ENCODE results near the gene RASGRP4.

The RASGRP4 gene

GRCh38 chr19:38448225-38448624 lies 22.2 kb upstream of the RASGRP4 start:
- Histone ChIP-seq H3K36me3 (ENCODE audit: control insufficient read depth in 2 of 2, insufficient read depth in 2 of 2, low read length in 2 of 2) (no peaks in the 10 kb centered on the region), H3K9me3 (ENCODE audit: control insufficient read depth in 2 of 2, low read length in 2 of 2) (no peaks in the 10 kb centered on the region), H3K4me1 (ENCODE audit: control insufficient read depth in 2 of 2, insufficient read depth in 2 of 2, low read length in 2 of 2) (no peaks in the 10 kb centered on the region), H3K27me3 (ENCODE audit: control insufficient read depth in 2 of 2, insufficient read depth in 2 of 2, low read length in 2 of 2) (no peaks in the 10 kb centered on the region), H3K9ac (ENCODE audit: low read depth in 1 of 2, low read length in 2 of 2) (no peak overlapping the region), H3K27ac (ENCODE audit: low read depth in 2 of 2, low read length in 2 of 2) (no peak overlapping the region), H3K4me3 (ENCODE audit: low read length in 2 of 2) (no peak overlapping the region)

GRCh38 chr19:38445362-38445761 lies 19.3 kb upstream of the RASGRP4 start:
- no peak overlapping the region for H3K27ac ChIP-seq (ENCODE audit: low read depth in 2 of 2, low read length in 2 of 2)
- no peaks in the 10 kb centered on the region for H3K36me3 ChIP-seq (ENCODE audit: control insufficient read depth in 2 of 2, insufficient read depth in 2 of 2, low read length in 2 of 2)
- H3K4me3 ChIP-seq (ENCODE audit: low read length in 2 of 2), result no peak overlapping the region
- H3K27me3 ChIP-seq (ENCODE audit: control insufficient read depth in 2 of 2, insufficient read depth in 2 of 2, low read length in 2 of 2), result no peaks in the 10 kb centered on the region
- H3K4me1 ChIP-seq (ENCODE audit: control insufficient read depth in 2 of 2, insufficient read depth in 2 of 2, low read length in 2 of 2), result no peaks in the 10 kb centered on the region
- no peaks in the 10 kb centered on the region for H3K9me3 ChIP-seq (ENCODE audit: control insufficient read depth in 2 of 2, low read length in 2 of 2)
- H3K9ac ChIP-seq (ENCODE audit: low read depth in 1 of 2, low read length in 2 of 2), result no peak overlapping the region

- Histone ChIP-seq H3K27ac (ENCODE audit: low read depth in 2 of 2, low read length in 2 of 2) (no peak overlapping the region), H3K27me3 (ENCODE audit: control insufficient read depth in 2 of 2, insufficient read depth in 2 of 2, low read length in 2 of 2) (no peaks in the 10 kb centered on the region), H3K4me3 (ENCODE audit: low read length in 2 of 2) (no peak overlapping the region), H3K4me1 (ENCODE audit: control insufficient read depth in 2 of 2, insufficient read depth in 2 of 2, low read length in 2 of 2) (no peaks in the 10 kb centered on the region), H3K9ac (ENCODE audit: low read depth in 1 of 2, low read length in 2 of 2) (no peak overlapping the region), H3K36me3 (ENCODE audit: control insufficient read depth in 2 of 2, insufficient read depth in 2 of 2, low read length in 2 of 2) (no peaks in the 10 kb centered on the region), H3K9me3 (ENCODE audit: control insufficient read depth in 2 of 2, low read length in 2 of 2) (no peaks in the 10 kb centered on the region)
Measured at GRCh38 chr19:38444026-38444425, 18.0 kb upstream of the RASGRP4 start.

GRCh38 chr19:38443458-38443999 lies 17.5 kb upstream of the RASGRP4 start:
- H3K27me3 ChIP-seq (ENCODE audit: control insufficient read depth in 2 of 2, insufficient read depth in 2 of 2, low read length in 2 of 2), result no peaks in the 10 kb centered on the region
- H3K4me1 ChIP-seq (ENCODE audit: control insufficient read depth in 2 of 2, insufficient read depth in 2 of 2, low read length in 2 of 2), result no peaks in the 10 kb centered on the region
- H3K36me3 ChIP-seq (ENCODE audit: control insufficient read depth in 2 of 2, insufficient read depth in 2 of 2, low read length in 2 of 2), result no peaks in the 10 kb centered on the region
- no peaks in the 10 kb centered on the region for H3K9me3 ChIP-seq (ENCODE audit: control insufficient read depth in 2 of 2, low read length in 2 of 2)
- no peak overlapping the region for H3K9ac ChIP-seq (ENCODE audit: low read depth in 1 of 2, low read length in 2 of 2)
- H3K4me3 ChIP-seq (ENCODE audit: low read length in 2 of 2), result no peak overlapping the region
- H3K27ac ChIP-seq (ENCODE audit: low read depth in 2 of 2, low read length in 2 of 2), result no peak overlapping the region

GRCh38 chr19:38442736-38443135 lies 16.7 kb upstream of the RASGRP4 start:
- H3K4me1 ChIP-seq (ENCODE audit: control insufficient read depth in 2 of 2, insufficient read depth in 2 of 2, low read length in 2 of 2), result no peaks in the 10 kb centered on the region
- no peaks in the 10 kb centered on the region for H3K36me3 ChIP-seq (ENCODE audit: control insufficient read depth in 2 of 2, insufficient read depth in 2 of 2, low read length in 2 of 2)
- no peak overlapping the region for H3K27ac ChIP-seq (ENCODE audit: low read depth in 2 of 2, low read length in 2 of 2)
- no peaks in the 10 kb centered on the region for H3K9me3 ChIP-seq (ENCODE audit: control insufficient read depth in 2 of 2, low read length in 2 of 2)
- no peaks in the 10 kb centered on the region for H3K27me3 ChIP-seq (ENCODE audit: control insufficient read depth in 2 of 2, insufficient read depth in 2 of 2, low read length in 2 of 2)
- H3K4me3 ChIP-seq (ENCODE audit: low read length in 2 of 2), result no peak overlapping the region
- H3K9ac ChIP-seq (ENCODE audit: low read depth in 1 of 2, low read length in 2 of 2), result no peak overlapping the region

- Histone ChIP-seq H3K36me3 (ENCODE audit: control insufficient read depth in 2 of 2, insufficient read depth in 2 of 2, low read length in 2 of 2) (no peaks in the 10 kb centered on the region), H3K4me1 (ENCODE audit: control insufficient read depth in 2 of 2, insufficient read depth in 2 of 2, low read length in 2 of 2) (no peaks in the 10 kb centered on the region), H3K27ac (ENCODE audit: low read depth in 2 of 2, low read length in 2 of 2) (no peak overlapping the region), H3K9me3 (ENCODE audit: control insufficient read depth in 2 of 2, low read length in 2 of 2) (no peaks in the 10 kb centered on the region), H3K4me3 (ENCODE audit: low read length in 2 of 2) (no peak overlapping the region), H3K9ac (ENCODE audit: low read depth in 1 of 2, low read length in 2 of 2) (no peak overlapping the region), H3K27me3 (ENCODE audit: control insufficient read depth in 2 of 2, insufficient read depth in 2 of 2, low read length in 2 of 2) (no peaks in the 10 kb centered on the region)
Measured at GRCh38 chr19:38441657-38442348, 15.8 kb upstream of the RASGRP4 start.

GRCh38 chr19:38440592-38440991 lies 14.6 kb upstream of the RASGRP4 start:
- no peak overlapping the region for H3K27ac ChIP-seq (ENCODE audit: low read depth in 2 of 2, low read length in 2 of 2)
- no peaks in the 10 kb centered on the region for H3K27me3 ChIP-seq (ENCODE audit: control insufficient read depth in 2 of 2, insufficient read depth in 2 of 2, low read length in 2 of 2)

GRCh38 chr19:38437917-38438316 lies 11.9 kb upstream of the RASGRP4 start:
- no peak overlapping the region for H3K4me3 ChIP-seq (ENCODE audit: low read length in 2 of 2)
- H3K27me3 ChIP-seq (ENCODE audit: control insufficient read depth in 2 of 2, insufficient read depth in 2 of 2, low read length in 2 of 2), result peaks cover 6% of the 10 kb centered on the region in 2 donors
- no peaks in the 10 kb centered on the region for H3K36me3 ChIP-seq (ENCODE audit: control insufficient read depth in 2 of 2, insufficient read depth in 2 of 2, low read length in 2 of 2)
- H3K4me1 ChIP-seq (ENCODE audit: control insufficient read depth in 2 of 2, insufficient read depth in 2 of 2, low read length in 2 of 2), result no peaks in the 10 kb centered on the region
- no peak overlapping the region for H3K27ac ChIP-seq (ENCODE audit: low read depth in 2 of 2, low read length in 2 of 2)
- H3K9ac ChIP-seq (ENCODE audit: low read depth in 1 of 2, low read length in 2 of 2), result no peak overlapping the region
- no peaks in the 10 kb centered on the region for H3K9me3 ChIP-seq (ENCODE audit: control insufficient read depth in 2 of 2, low read length in 2 of 2)

More at GRCh38 chr19:38440592-38440991, 14.6 kb upstream of the RASGRP4 start:
- Histone ChIP-seq H3K36me3 (ENCODE audit: control insufficient read depth in 2 of 2, insufficient read depth in 2 of 2, low read length in 2 of 2) (no peaks in the 10 kb centered on the region), H3K9ac (ENCODE audit: low read depth in 1 of 2, low read length in 2 of 2) (no peak overlapping the region), H3K4me3 (ENCODE audit: low read length in 2 of 2) (no peak overlapping the region), H3K9me3 (ENCODE audit: control insufficient read depth in 2 of 2, low read length in 2 of 2) (no peaks in the 10 kb centered on the region), H3K4me1 (ENCODE audit: control insufficient read depth in 2 of 2, insufficient read depth in 2 of 2, low read length in 2 of 2) (no peaks in the 10 kb centered on the region)

- no peak overlapping the region for H3K27ac ChIP-seq (ENCODE audit: low read depth in 2 of 2, low read length in 2 of 2)
- no peak overlapping the region for H3K9ac ChIP-seq (ENCODE audit: low read depth in 1 of 2, low read length in 2 of 2)
- no peaks in the 10 kb centered on the region for H3K36me3 ChIP-seq (ENCODE audit: control insufficient read depth in 2 of 2, insufficient read depth in 2 of 2, low read length in 2 of 2)
- H3K9me3 ChIP-seq (ENCODE audit: control insufficient read depth in 2 of 2, low read length in 2 of 2), result no peaks in the 10 kb centered on the region
- H3K27me3 ChIP-seq (ENCODE audit: control insufficient read depth in 2 of 2, insufficient read depth in 2 of 2, low read length in 2 of 2), result peaks cover 6% of the 10 kb centered on the region in 2 donors
- H3K4me1 ChIP-seq (ENCODE audit: control insufficient read depth in 2 of 2, insufficient read depth in 2 of 2, low read length in 2 of 2), result no peaks in the 10 kb centered on the region
- no peak overlapping the region for H3K4me3 ChIP-seq (ENCODE audit: low read length in 2 of 2)
Measured at GRCh38 chr19:38437295-38437694, 11.3 kb upstream of the RASGRP4 start.

- H3K4me3 ChIP-seq (ENCODE audit: low read length in 2 of 2), result peak overlapping the region in 1 of 2 donors; percentile 20
- H3K9ac ChIP-seq (ENCODE audit: low read depth in 1 of 2, low read length in 2 of 2), result no peak overlapping the region
- no peaks in the 10 kb centered on the region for H3K4me1 ChIP-seq (ENCODE audit: control insufficient read depth in 2 of 2, insufficient read depth in 2 of 2, low read length in 2 of 2)
- no peak overlapping the region for H3K27ac ChIP-seq (ENCODE audit: low read depth in 2 of 2, low read length in 2 of 2)
- H3K9me3 ChIP-seq (ENCODE audit: control insufficient read depth in 2 of 2, low read length in 2 of 2), result no peaks in the 10 kb centered on the region
- no peaks in the 10 kb centered on the region for H3K36me3 ChIP-seq (ENCODE audit: control insufficient read depth in 2 of 2, insufficient read depth in 2 of 2, low read length in 2 of 2)
- peaks cover 6% of the 10 kb centered on the region in 2 donors for H3K27me3 ChIP-seq (ENCODE audit: control insufficient read depth in 2 of 2, insufficient read depth in 2 of 2, low read length in 2 of 2)
Measured at GRCh38 chr19:38434549-38435051, 8.6 kb upstream of the RASGRP4 start.
